Choroid plexus epithelial cell (primary cell): ENCODE data around the gene PLA1A.
"Not testable (repeated sequence)": the region's sequence is repeated elsewhere in the genome, so short reads cannot be mapped to it uniquely, and the experiment has no call there.

ENCODE experiments used
- DNase-seq: peaks from one replicate; pipeline ENCODE4 v3.0.0-alpha.2; 2010; ENCODE audit warnings: low read depth
- H3K4me3 ChIP-seq: 2 replicates; pipeline ENCODE4 v1.5.1; 2011; ENCODE audit warnings: low read depth, mild to moderate bottlenecking, control low read depth, low read length, moderate library complexity
- CTCF ChIP-seq: conservative IDR thresholded peaks from 2 replicates; pipeline ENCODE4 v1.5.1; 2011; ENCODE audit warnings: low read depth, mild to moderate bottlenecking, control low read depth, inconsistent platforms, low read length, moderate library complexity

PLA1A gene

GRCh38 chr3:119588112-119588511 is 9.6 kb upstream of the PLA1A start:
- no peak for DNase-seq
- no peak for TF ChIP-seq CTCF

GRCh38 chr3:119589102-119589773 is 8.4 kb upstream of the PLA1A start:
- TF ChIP-seq CTCF: no peak
- no peak for DNase-seq
- no peak overlapping the region for H3K4me3 ChIP-seq

More at GRCh38 chr3:119588112-119588511, 9.6 kb upstream of the PLA1A start:
- H3K4me3 ChIP-seq: no peak overlapping the region

GRCh38 chr3:119590706-119591105 is 7.0 kb upstream of the PLA1A start:
- no peak for TF ChIP-seq CTCF
- H3K4me3 ChIP-seq: no peak overlapping the region
- no peak for DNase-seq

- TF ChIP-seq CTCF: no peak
- DNase-seq: no peak
- H3K4me3 ChIP-seq: no peak overlapping the region
Measured at GRCh38 chr3:119592861-119593260, 4.8 kb upstream of the PLA1A start.

GRCh38 chr3:119594066-119594465 is 3.6 kb upstream of the PLA1A start:
- DNase-seq: no peak
- H3K4me3 ChIP-seq: no peak overlapping the region
- no peak for TF ChIP-seq CTCF

GRCh38 chr3:119594929-119595328 is 2.8 kb upstream of the PLA1A start:
- DNase-seq: not testable (repeated sequence)

GRCh38 chr3:119595639-119596334 is 1.9 kb upstream of the PLA1A start:
- no peak for TF ChIP-seq CTCF
- DNase-seq: no peak
- no peak overlapping the region for H3K4me3 ChIP-seq

More at GRCh38 chr3:119594929-119595328, 2.8 kb upstream of the PLA1A start:
- not testable (repeated sequence) for H3K4me3 ChIP-seq
